ENCODE data around the gene ODAD3. TPM values are rescaled to one million over a fixed set of nuclear protein-coding genes. Genes with fewer than 3 reads are reported as not detected.
"Not testable (repeated sequence)": the region's sequence is repeated elsewhere in the genome, so short reads cannot be mapped to it uniquely, and the experiment has no call there.

The ODAD3 gene
- total RNA-seq, 1 donor: 0.43 TPM

GRCh38 chr19:11446271-11446651 lies 11.3 kb upstream of the ODAD3 start:
- TF ChIP-seq CTCF (IDR thresholded peaks at IDR 0.05; ENCODE audit: insufficient read depth, low read depth, low read length): no peak
- DNase-seq (ENCODE audit: low read depth): no peak
- H3K4me3 ChIP-seq (ENCODE audit: low read depth, low read length): no peak overlapping the region

GRCh38 chr19:11445141-11445540 lies 10.2 kb upstream of the ODAD3 start:
- no peak overlapping the region for H3K4me3 ChIP-seq (ENCODE audit: low read depth, low read length)
- no peak for TF ChIP-seq CTCF (IDR thresholded peaks at IDR 0.05; ENCODE audit: insufficient read depth, low read depth, low read length)
- DNase-seq (ENCODE audit: low read depth): no peak

GRCh38 chr19:11444059-11444458 lies 9.1 kb upstream of the ODAD3 start:
- no peak for TF ChIP-seq CTCF (IDR thresholded peaks at IDR 0.05; ENCODE audit: insufficient read depth, low read depth, low read length)
- no peak for DNase-seq (ENCODE audit: low read depth)
- H3K4me3 ChIP-seq (ENCODE audit: low read depth, low read length): no peak overlapping the region

GRCh38 chr19:11437955-11438354 lies 3.0 kb upstream of the ODAD3 start:
- TF ChIP-seq CTCF (IDR thresholded peaks at IDR 0.05; ENCODE audit: insufficient read depth, low read depth, low read length): no peak
- DNase-seq (ENCODE audit: low read depth): no peak
- no peak overlapping the region for H3K4me3 ChIP-seq (ENCODE audit: low read depth, low read length)

- peak; percentile 32 for DNase-seq (ENCODE audit: low read depth)
- H3K4me3 ChIP-seq (ENCODE audit: low read depth, low read length): peak overlapping the region; percentile 98
- TF ChIP-seq CTCF (IDR thresholded peaks at IDR 0.05; ENCODE audit: insufficient read depth, low read depth, low read length): no peak
Measured at GRCh38 chr19:11435833-11436313, 952 bp upstream of the ODAD3 start.

GRCh38 chr19:11434703-11435056 lies 241 bp downstream of the ODAD3 start:
- no peak for TF ChIP-seq CTCF (IDR thresholded peaks at IDR 0.05; ENCODE audit: insufficient read depth, low read depth, low read length)
- DNase-seq (ENCODE audit: low read depth): no peak

GRCh38 chr19:11433526-11433925 lies 1.4 kb downstream of the ODAD3 start:
- not testable (repeated sequence) for H3K4me3 ChIP-seq (ENCODE audit: low read depth, low read length); DNase-seq (ENCODE audit: low read depth)

More at GRCh38 chr19:11434703-11435056, 241 bp downstream of the ODAD3 start:
- H3K4me3 ChIP-seq (ENCODE audit: low read depth, low read length): peak overlapping the region; percentile 51

Data from fibroblast of villous mesenchyme (primary cell).